ENCODE measurements around the gene ZNF225.

GRCh38 chr19:44164673-44165512 lies 51.7 kb downstream of the ZNF225 start, which contains the start of gene ZNF226:
- TF ChIP-seq CTCF (IDR thresholded peaks at IDR 0.05) (no peak), POLR2AphosphoS5 (IDR thresholded peaks at IDR 0.05; ENCODE audit: low read depth, low read length) (peak; percentile 66), TCF7L2 (IDR thresholded peaks at IDR 0.05; ENCODE audit: low read depth, low read length) (no peak), REST (IDR thresholded peaks at IDR 0.05; ENCODE audit: insufficient read depth in 1 of 2, low read depth in 2 of 2, low read length in 1 of 2) (no peak), SIN3A (IDR thresholded peaks at IDR 0.05; ENCODE audit: borderline replicate concordance, insufficient read depth, low read depth, low read length) (no peak)

Data from Panc1 (cell line).